Activated naive CD8-positive, alpha-beta T cell treated with anti-CD3 and anti-CD28 coated beads, Interleukin-2, amount 50 U/mL, for 16 hours (primary cell): ENCODE results near the gene BTBD9.
"Not testable (repeated sequence)": the region's sequence is repeated elsewhere in the genome, so short reads cannot be mapped to it uniquely, and the experiment has no call there.

Experiments
- DNase-seq: peaks from one replicate; pipeline ENCODE4 v3.0.0-alpha.2; 2020; ENCODE audit warnings: low read depth, low spot score

BTBD9 gene

DNA sequence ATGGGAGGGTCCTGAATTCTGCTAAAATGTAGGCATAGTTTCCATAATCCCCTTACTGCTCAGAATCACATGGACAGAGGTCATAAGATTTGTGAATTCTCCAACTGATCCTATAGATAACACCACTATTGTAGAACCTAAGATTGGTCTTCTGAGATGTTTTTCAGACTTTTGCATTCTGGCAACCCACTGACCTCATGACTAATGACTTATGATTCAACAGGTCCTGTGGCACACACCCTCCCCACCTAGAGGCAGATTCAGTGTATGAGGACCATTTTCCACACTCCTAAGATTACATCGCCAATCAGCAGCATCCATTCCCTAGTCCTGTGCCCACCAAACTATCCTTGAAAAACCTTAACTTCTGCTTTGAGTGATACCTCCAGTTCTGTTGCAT, 207.2 kb downstream of the BTBD9 start:
- DNase-seq: no peak

DNA sequence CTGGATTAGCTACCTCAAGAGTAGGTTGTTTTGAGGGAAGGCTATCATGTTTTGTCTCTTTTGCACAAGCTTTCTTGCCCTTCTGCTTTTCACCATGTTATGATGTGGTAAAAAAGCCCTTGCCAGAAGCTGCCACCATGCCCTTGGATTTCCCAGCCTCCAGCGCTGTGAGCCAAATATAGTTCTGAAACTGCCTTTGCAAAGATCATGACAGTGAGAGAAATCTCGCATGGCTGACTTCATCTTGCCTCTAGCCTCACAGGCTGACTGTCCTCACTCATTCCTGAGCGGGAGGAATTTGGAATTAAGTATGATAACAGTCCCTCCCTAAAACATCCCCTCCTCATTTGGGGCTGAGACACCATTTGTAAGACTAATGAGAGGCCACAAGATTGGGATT, 207.7 kb downstream of the BTBD9 start:
- no peak for DNase-seq

DNA sequence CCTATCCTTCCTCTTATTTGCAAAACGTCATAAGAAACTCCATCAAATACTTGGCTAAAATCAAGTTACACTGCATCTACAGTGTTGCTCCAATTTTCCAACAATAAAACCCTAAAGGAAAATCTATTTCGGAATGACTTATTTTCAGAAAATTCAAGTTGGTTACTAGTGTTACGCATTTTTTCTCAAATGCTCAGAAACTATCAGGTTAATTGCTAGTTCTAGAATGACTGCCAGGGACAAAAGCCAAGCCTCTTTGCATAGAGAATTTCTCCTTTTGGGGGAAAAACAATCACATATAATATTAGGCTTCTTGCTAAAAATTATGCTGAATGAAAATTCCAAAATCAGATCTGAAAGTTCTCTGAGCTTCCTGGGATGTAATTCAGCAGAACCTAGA, 210.2 kb downstream of the BTBD9 start:
- DNase-seq: no peak

DNA sequence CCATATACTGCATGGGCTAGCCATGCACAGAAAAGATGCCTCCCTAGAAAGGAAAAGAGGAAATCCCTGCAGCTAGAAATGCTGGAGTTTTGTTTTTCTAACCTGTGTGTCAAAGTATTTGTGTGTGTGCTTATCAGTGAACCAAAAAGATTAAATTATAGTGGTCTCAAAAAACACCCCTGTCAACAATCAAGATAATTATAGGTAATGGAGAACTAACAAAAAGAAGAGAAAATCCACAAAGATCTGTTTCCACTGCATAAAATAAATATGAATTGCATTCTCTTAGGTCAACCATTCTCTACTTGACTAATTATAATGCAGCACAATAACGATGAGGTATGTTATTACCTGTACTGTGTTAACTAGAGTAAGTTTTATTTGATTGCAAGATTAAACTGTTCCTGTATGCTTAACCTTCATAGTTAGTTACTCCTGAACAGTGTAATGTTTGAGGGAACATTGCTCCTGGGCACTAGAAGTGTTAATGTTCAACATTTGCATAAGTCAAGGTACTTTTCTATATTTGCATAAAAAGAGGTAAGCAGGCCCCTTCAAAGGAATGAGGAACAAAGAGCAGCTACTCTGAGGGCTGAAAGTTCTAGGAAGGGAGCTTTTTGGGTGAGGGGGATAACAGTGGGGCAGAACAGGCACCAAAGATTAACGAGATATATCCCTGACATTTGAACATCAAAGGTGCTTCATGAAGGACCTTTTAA, 212.1 kb downstream of the BTBD9 start:
- DNase-seq: no peak

- DNase-seq: not testable (repeated sequence)
Observed at GRCh38 chr6:38425788-38426488, 213.8 kb downstream of the BTBD9 start.

DNA sequence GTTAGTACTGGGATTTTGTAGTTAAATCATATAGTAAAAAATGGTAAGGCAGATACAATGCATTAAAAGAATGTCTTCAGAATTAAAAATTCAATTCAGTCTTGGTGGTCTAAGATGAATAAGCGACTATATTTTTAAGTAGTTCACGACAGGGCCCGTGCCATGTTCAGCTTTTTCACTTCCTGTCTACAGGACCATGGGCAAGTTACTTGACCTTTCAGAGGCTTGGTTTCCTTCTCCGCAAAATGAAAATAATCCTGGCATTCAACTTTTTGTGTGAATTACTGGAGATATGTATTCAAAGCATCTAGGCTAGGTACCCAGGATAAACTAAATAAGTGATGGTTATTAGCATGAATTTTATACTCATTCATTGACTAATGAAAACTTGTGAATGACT, 216.0 kb downstream of the BTBD9 start:
- DNase-seq: no peak

DNA sequence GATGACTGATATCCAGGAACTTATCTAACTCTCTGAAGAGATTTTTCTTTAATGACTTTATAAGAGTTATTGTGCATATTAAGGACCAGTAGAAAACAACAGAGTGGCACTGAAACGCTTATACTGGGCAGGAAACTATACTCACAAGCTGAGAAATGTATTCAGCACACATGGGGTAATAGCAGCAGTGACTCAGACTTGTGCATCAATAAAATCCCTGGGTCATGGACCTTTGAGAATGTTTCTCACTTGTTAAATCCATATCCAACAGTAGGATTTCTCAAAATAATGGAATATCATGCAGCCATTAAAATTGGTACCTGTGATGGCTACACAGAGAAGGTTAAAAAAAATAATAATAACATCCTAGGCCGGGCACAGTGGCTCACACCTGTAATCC, 219.5 kb downstream of the BTBD9 start:
- no peak for DNase-seq

DNA sequence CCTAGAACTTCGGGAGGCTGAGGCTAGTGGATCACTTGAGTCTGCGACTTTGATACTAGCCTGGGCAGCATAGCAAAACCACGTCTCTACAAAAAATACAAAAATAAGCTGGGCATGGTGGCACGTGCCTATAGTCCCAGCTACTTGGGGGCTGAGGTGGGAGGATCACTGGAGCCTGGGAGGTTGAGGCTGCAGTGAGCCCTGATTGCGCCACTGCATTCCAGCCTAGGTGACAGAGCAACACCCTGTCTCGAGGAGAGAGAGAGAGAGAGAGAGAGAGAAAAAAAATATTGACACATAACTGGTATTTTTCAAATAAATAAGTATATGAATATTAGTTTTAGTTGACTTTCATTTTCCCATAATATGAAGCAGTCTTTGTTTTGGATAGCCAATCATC, 222.2 kb downstream of the BTBD9 start:
- DNase-seq: no peak

DNA sequence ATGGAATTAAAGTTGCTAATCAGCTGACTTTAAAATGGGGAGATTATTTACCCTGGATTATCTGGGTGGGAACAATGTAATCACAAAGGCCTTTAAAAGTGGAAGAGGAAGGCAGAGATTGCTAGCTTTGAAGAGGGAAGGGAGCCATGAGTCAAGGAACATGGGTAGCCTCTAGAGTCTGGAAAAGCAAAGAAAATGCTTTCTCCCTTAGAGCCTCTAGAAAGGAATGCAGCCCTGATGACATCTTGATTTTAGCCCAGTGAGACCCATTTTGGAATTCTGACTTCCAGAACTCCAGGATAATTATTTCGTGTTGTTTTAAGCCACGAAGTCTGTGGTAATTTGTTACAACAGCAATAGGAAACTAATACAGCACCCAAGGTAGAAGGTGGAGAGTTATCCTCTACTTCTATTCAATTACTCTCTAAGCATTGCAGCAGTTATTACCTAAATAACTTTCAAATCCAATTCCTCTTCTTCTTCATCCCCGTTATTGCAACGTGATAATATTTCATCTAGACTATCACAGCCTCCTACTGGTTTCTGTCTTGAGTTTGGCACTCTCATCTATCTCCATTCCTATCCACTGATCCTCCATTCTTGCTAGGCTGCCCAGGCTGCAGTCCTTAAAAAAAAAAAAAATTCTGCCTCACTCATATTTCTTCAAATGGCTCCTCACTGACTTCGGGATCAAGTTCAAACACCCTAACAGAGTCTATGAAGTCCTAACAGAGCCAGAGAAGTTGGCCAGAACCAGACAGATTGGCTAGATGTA, 224.3 kb downstream of the BTBD9 start:
- no peak for DNase-seq

- no peak for DNase-seq
Observed at GRCh38 chr6:38413102-38413800, 226.5 kb downstream of the BTBD9 start.

- no peak for DNase-seq
Observed at GRCh38 chr6:38407192-38407591, 232.5 kb downstream of the BTBD9 start.

- no peak for DNase-seq
Observed at GRCh38 chr6:38406096-38406495, 233.6 kb downstream of the BTBD9 start.

- no peak for DNase-seq
Observed at GRCh38 chr6:38404900-38405556, 234.7 kb downstream of the BTBD9 start.

DNA sequence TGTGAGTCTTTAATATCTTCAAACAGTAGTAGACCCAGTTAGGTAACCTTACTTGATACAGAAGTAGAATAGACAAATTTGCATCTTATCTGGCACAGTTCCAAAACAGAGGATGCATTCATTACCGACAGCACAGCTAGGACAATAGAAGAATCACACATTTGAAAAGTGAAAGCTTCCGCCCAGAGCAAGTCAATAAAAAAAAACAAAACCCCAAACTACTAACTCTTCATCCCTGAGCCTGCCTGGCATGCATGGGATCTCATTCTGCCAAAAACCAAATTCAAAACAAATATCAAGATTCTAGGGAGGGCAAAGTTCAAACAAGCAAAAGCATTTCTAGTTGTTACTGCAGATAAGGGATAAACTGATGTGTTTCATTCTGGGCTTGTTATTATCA, 235.4 kb downstream of the BTBD9 start:
- no peak for DNase-seq

DNA sequence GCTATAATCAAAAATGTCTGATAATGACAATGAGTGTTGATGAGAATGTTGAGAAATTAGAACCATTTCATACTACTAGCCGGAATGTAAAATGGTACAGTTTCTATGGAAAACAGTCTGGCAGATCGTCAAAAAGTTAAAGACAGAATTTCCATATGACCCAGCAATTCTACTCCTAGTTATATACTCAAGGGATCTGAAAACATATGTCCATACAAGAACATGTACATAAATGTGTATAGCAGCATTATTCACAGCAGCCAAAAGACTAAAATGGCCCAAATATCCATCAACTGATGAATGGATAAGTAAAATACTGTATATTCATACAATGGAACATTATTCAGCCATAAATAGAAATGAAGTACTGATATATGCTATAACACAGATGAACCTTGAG, 236.2 kb downstream of the BTBD9 start:
- DNase-seq: no peak

- DNase-seq: no peak
Observed at GRCh38 chr6:38400764-38401163, 239.0 kb downstream of the BTBD9 start.

- no peak for DNase-seq
Observed at GRCh38 chr6:38400101-38400500, 239.6 kb downstream of the BTBD9 start.

GRCh38 chr6:38396209-38396608, 243.5 kb downstream of the BTBD9 start:
- no peak for DNase-seq

- DNase-seq: no peak
Observed at GRCh38 chr6:38393986-38394385, 245.7 kb downstream of the BTBD9 start.

DNA sequence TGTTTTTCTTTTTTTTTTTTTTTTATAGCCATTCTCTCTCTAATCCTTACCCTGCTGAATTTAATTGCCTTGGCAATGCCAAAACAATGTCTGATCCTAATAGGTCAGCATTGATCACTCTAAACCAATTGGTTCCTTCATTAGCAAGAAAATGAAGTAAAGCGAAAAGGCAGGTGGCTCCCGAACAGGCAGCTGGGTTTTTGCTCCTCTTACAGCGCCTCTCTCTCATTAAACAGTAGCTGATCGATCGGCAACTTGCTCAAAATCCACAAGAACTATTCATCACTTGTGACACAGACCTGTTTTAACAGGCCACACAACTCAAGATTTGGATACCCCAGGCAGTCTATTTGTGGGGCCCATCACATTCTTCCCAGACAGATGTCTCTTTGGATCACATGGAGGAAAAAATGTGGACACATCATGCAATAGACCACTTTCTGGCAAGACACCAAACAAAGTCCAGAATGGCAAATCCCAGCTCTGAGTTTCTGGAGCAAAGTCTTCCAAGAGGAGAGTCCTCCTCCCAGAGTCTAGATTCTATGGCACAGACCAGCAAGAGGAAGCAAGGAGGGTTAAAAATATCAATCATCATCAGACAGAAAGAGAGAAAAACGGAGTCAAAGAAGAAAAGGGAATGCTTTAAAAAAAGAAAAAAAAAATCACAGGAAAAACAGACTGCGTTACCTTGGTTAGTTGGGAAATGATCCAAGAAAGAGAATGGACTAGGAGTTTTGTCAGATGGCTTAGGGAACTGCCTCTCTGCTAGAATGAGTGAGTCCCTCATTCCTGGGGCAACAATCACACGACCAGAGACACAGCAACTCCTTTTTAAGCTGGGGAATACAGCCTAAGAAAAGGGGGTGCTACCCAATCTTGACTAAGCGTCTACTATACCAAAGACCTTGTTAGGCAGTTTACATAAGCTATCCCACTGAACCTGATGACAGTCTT, 247.8 kb downstream of the BTBD9 start:
- no peak for DNase-seq
